DND-41 (cell line): ENCODE results near the gene TST.

ENCODE experiments used
- ATAC-seq: fragments of 200-7000 bp; cut with Tn5 transposase; 3 replicates; pipeline ENCODE4 v1.9.1; 2021; ENCODE audit warnings: low read depth; ENCODE audit not compliant: insufficient read depth
- DNase-seq: peaks from one replicate; pipeline ENCODE4 v3.0.0-alpha.2; 2020
- H2AFZ ChIP-seq: 2 replicates; pipeline ENCODE4 v1.6.0; 2012; ENCODE audit warnings: low read depth, low read length
- H3K27ac ChIP-seq: 2 replicates; pipeline ENCODE4 v1.5.1; 2012; ENCODE audit warnings: low read length, inconsistent platforms
- H3K27me3 ChIP-seq: fragments of 200-600 bp; sonication (generic); 2 replicates; pipeline ENCODE4 v1.6.0; 2012; ENCODE audit warnings: low read length, mild to moderate bottlenecking, inconsistent platforms; ENCODE audit not compliant: insufficient read depth, poor library complexity
- H3K36me3 ChIP-seq: 2 replicates; pipeline ENCODE4 v1.5.1; 2012; ENCODE audit warnings: low read length, inconsistent platforms; ENCODE audit not compliant: insufficient read depth
- H3K4me1 ChIP-seq: 2 replicates; pipeline ENCODE4 v1.5.1; 2012; ENCODE audit warnings: mild to moderate bottlenecking, low read length; ENCODE audit not compliant: insufficient read depth
- H3K4me2 ChIP-seq: 2 replicates; pipeline ENCODE4 v1.6.0; 2012; ENCODE audit warnings: mild to moderate bottlenecking, moderate library complexity, low read length, inconsistent platforms; ENCODE audit not compliant: insufficient read depth
- H3K4me3 ChIP-seq, 2 experiments: fragments of 200-600 bp in 1 of 2; shearing (Covaris generic) in 1 of 2; 2 replicates each; pipeline ENCODE4 v1.5.1; 2012 to 2016; ENCODE audit warnings: inconsistent platforms in 2 of 2, low read length in 2 of 2, mild to moderate bottlenecking in 2 of 2, low read depth in 1 of 2, moderate library complexity in 1 of 2
- H3K79me2 ChIP-seq: 2 replicates; pipeline ENCODE4 v1.6.0; 2012; ENCODE audit warnings: low read length, inconsistent platforms; ENCODE audit not compliant: insufficient read depth
- H3K9ac ChIP-seq: 2 replicates; pipeline ENCODE4 v1.6.0; 2012; ENCODE audit warnings: low read depth, mild to moderate bottlenecking, inconsistent platforms, low read length, moderate library complexity
- H3K9me3 ChIP-seq: 2 replicates; pipeline ENCODE4 v1.5.1; 2012; ENCODE audit warnings: low read length, moderate library complexity, mild to moderate bottlenecking, inconsistent platforms; ENCODE audit not compliant: insufficient read depth, severe bottlenecking
- H4K20me1 ChIP-seq: 2 replicates; pipeline ENCODE4 v1.6.0; 2012; ENCODE audit warnings: low read length; ENCODE audit not compliant: insufficient read depth
- CTCF ChIP-seq: IDR thresholded peaks from 2 replicates; pipeline ENCODE4 v1.5.1; 2012; ENCODE audit warnings: borderline replicate concordance, low read length, moderate library complexity, mild to moderate bottlenecking; ENCODE audit not compliant: poor library complexity, severe bottlenecking; ENCODE audit errors: extremely low read depth
- EZH2 ChIP-seq: IDR thresholded peaks from 3 replicates; pipeline ENCODE4 v1.6.1; 2012; ENCODE audit warnings: borderline replicate concordance, low read depth, mild to moderate bottlenecking, moderate library complexity, low read length, inconsistent platforms; ENCODE audit not compliant: severe bottlenecking

TST gene

GRCh38 chr22:37037669-37038068 lies 18.4 kb upstream of the TST start:
- no peaks in the 10 kb centered on the region for H3K36me3 ChIP-seq
- ATAC-seq (no peak), DNase-seq (no peak)
- H3K79me2 ChIP-seq = no peaks in the 10 kb centered on the region
- H3K27me3 ChIP-seq = peaks cover 5% of the 10 kb centered on the region
- H3K9ac ChIP-seq = no peak overlapping the region
- H3K9me3 ChIP-seq = no peaks in the 10 kb centered on the region
- no peak overlapping the region for H3K4me3 ChIP-seq
- H3K4me2 ChIP-seq = no peak overlapping the region
- no peaks in the 10 kb centered on the region; the same call in 1 of the 2 replicates for H4K20me1 ChIP-seq
- H3K4me1 ChIP-seq = no peaks in the 10 kb centered on the region
- no peak overlapping the region for H2AFZ ChIP-seq
- no peak overlapping the region for H3K27ac ChIP-seq
- TF ChIP-seq CTCF = no peak
- TF ChIP-seq EZH2 = no peak

GRCh38 chr22:37036655-37037377 lies 17.6 kb upstream of the TST start:
- no peak overlapping the region for H3K4me2 ChIP-seq
- H3K27me3 ChIP-seq = peaks cover 5% of the 10 kb centered on the region
- H3K27ac ChIP-seq = no peak overlapping the region
- no peaks in the 10 kb centered on the region for H3K4me1 ChIP-seq
- H3K9ac ChIP-seq = no peak overlapping the region
- DNase-seq = no peak
- H2AFZ ChIP-seq = no peak overlapping the region
- no peaks in the 10 kb centered on the region for H3K79me2 ChIP-seq
- ATAC-seq = no peak
- no peaks in the 10 kb centered on the region; the same call in 1 of the 2 replicates for H4K20me1 ChIP-seq
- no peaks in the 10 kb centered on the region for H3K9me3 ChIP-seq
- no peak for TF ChIP-seq CTCF
- no peak for TF ChIP-seq EZH2
- H3K4me3 ChIP-seq = no peak overlapping the region
- H3K36me3 ChIP-seq = no peaks in the 10 kb centered on the region

- TF ChIP-seq CTCF (no peak), EZH2 (no peak)
- H3K27me3 ChIP-seq = peaks cover 5% of the 10 kb centered on the region
- H3K4me2 ChIP-seq = no peak overlapping the region
- H3K9me3 ChIP-seq = no peaks in the 10 kb centered on the region
- H3K36me3 ChIP-seq = no peaks in the 10 kb centered on the region
- no peak overlapping the region for H3K9ac ChIP-seq
- ATAC-seq (no peak), DNase-seq (no peak)
- H4K20me1 ChIP-seq = no peaks in the 10 kb centered on the region; the same call in 1 of the 2 replicates
- no peaks in the 10 kb centered on the region for H3K4me1 ChIP-seq
- no peak overlapping the region for H2AFZ ChIP-seq
- H3K27ac ChIP-seq = no peak overlapping the region
- H3K79me2 ChIP-seq = no peaks in the 10 kb centered on the region
- no peak overlapping the region for H3K4me3 ChIP-seq
Measured at GRCh38 chr22:37033605-37034430, 14.6 kb upstream of the TST start.
